ENCODE data around the gene DUS4L.

DNA sequence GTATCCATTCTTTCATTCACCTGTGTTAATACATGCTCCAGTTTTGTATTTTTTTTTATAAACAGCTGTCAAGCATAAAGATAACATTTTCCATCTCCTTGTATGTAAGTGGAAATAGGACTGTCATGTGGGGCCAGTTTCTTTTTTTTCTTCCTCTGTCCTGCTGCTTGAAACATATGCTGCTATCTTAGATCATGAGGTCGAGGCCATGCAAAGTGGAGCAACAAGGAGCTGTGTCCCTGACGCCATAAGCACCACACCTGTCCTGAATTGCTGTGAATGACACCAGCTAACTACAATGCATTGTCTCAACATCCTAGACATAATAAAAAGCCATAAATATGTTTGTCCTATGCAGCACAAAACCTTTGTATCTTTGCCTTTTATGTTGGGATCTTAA, 59.1 kb downstream of the DUS4L start:
- TF ChIP-seq CTCF (IDR thresholded peaks at IDR 0.05; ENCODE audit: borderline replicate concordance, extremely low read depth, low read length, poor library complexity, severe bottlenecking) (no peak), EZH2 (IDR thresholded peaks at IDR 0.05; ENCODE audit: borderline replicate concordance, low read depth, low read length, severe bottlenecking) (no peak)
